HCT116 (cell line): ENCODE data around the gene PAPOLG. TPM values are rescaled to one million over a fixed set of nuclear protein-coding genes. Genes with fewer than 3 reads are reported as not detected.

ENCODE experiments used
- ATAC-seq: fragments of 200-7000 bp; cut with Tn5 transposase; 2 replicates; pipeline ENCODE4 v1.9.1; 2020; ENCODE audit warnings: mild to moderate bottlenecking, moderate library complexity
- BruUV-seq: library from RNA; stranded (reverse); fragments of 400-500 nt; replicated peaks from 2 replicates; lab custom pipeline; 2021; lab: Mats Ljungman, UMichigan
- CTCF ChIA-PET: fragments of 300-600 bp; sonication (Branson Sonifier 250); formaldehyde crosslinking; loops from one replicate; lab custom pipeline; 2021; ENCODE audit warnings: antibody characterized with exemption; lab: Charles Lee
- POLR2A ChIA-PET: fragments of 300-600, 350-600 bp; sonication (Branson Sonifier 250); formaldehyde crosslinking; loops from one replicate; lab custom pipeline; 2021; ENCODE audit warnings: antibody characterized with exemption; lab: Charles Lee
- RAD21 ChIA-PET, 2 experiments: fragments of 300-600 bp; sonication (Branson Sonifier 250); formaldehyde crosslinking; loops; one replicate each; lab custom pipeline; 2023; ENCODE audit warnings: low total read pairs in 2 of 2; ENCODE audit not compliant: uncharacterized antibody in 2 of 2, unreplicated experiment in 2 of 2, low non-redundant PET in 1 of 2; lab: Charles Lee
- DNase-seq: peaks from one replicate; pipeline ENCODE4 v3.0.0-alpha.2; 2010; ENCODE audit warnings: low read depth, low spot score
- H2AFZ ChIP-seq: fragments of 200-600 bp; shearing (Covaris generic), sonication (generic); 2 replicates; pipeline ENCODE4 v1.6.1; 2017; ENCODE audit warnings: low read depth, mixed run types, mixed read lengths, antibody characterized with exemption, low read length; ENCODE audit not compliant: poor library complexity, severe bottlenecking
- H3K27ac ChIP-seq: 2 replicates; pipeline ENCODE4 v1.5.1; 2012; ENCODE audit warnings: low read depth, low read length
- H3K27me3 ChIP-seq: fragments of 200-600 bp; sonication (generic); 2 replicates; pipeline ENCODE4 v1.6.1; 2016; ENCODE audit warnings: mixed run types, low read length, mixed read lengths; ENCODE audit not compliant: insufficient read depth
- H3K36me3 ChIP-seq, 2 experiments: fragments of 200-500 bp in 1 of 2; fragments of 200-600 bp in 1 of 2; sonication (Bioruptor generic) in 1 of 2; sonication (generic) in 1 of 2; 2 replicates each; pipeline versions ENCODE4 v1.5.1 to v1.6.1; 2014 to 2016; ENCODE audit warnings: low read length in 2 of 2, inconsistent platforms in 1 of 2, mixed read lengths in 1 of 2, mixed run types in 1 of 2; ENCODE audit not compliant: insufficient read depth in 2 of 2, control insufficient read depth in 1 of 2
- H3K4me1 ChIP-seq, 2 experiments: fragments of 200-600 bp in 1 of 2; sonication (generic) in 1 of 2; 2 replicates each; pipeline versions ENCODE4 v1.5.1 to v1.6.1; 2012 to 2017; ENCODE audit warnings: low read length in 2 of 2, inconsistent platforms in 1 of 2, mild to moderate bottlenecking in 1 of 2, mixed read lengths in 1 of 2, mixed run types in 1 of 2, moderate library complexity in 1 of 2; ENCODE audit not compliant: insufficient read depth in 2 of 2, control insufficient read depth in 1 of 2
- H3K4me2 ChIP-seq: fragments of 200-600 bp; sonication (generic); 2 replicates; pipeline ENCODE4 v1.6.1; 2017; ENCODE audit warnings: mixed run types, low read length, mixed read lengths
- H3K4me3 ChIP-seq, 2 experiments: fragments of 200-600 bp in 1 of 2; sonication (generic) in 1 of 2; replicated peaks in 1 of 2; 2 replicates each; pipeline ENCODE4 v1.5.1; 2011 to 2016; ENCODE audit warnings: low read length in 2 of 2, control low read depth in 1 of 2, low read depth in 1 of 2, mild to moderate bottlenecking in 1 of 2, mixed read lengths in 1 of 2, mixed run types in 1 of 2
- H3K79me2 ChIP-seq: fragments of 200-600 bp; sonication (generic); 2 replicates; pipeline ENCODE4 v1.6.1; 2017; ENCODE audit warnings: mild to moderate bottlenecking, mixed run types, low read length, moderate library complexity, mixed read lengths; ENCODE audit not compliant: insufficient read depth
- H3K9ac ChIP-seq: fragments of 200-600 bp; sonication (generic); 2 replicates; pipeline ENCODE4 v1.6.1; 2016; ENCODE audit warnings: low read length, mixed read lengths
- H3K9me2 ChIP-seq: fragments of 200-600 bp; sonication (generic), shearing (Covaris generic); 2 replicates; pipeline ENCODE4 v1.6.1; 2017; ENCODE audit warnings: mixed run types, mild to moderate bottlenecking, moderate library complexity; ENCODE audit not compliant: insufficient read depth
- H3K9me3 ChIP-seq, 2 experiments: fragments of 200-500 bp in 1 of 2; fragments of 200-600 bp in 1 of 2; sonication (Bioruptor generic) in 1 of 2; sonication (generic) in 1 of 2; 2 replicates each; pipeline ENCODE4 v1.6.1; 2014 to 2017; ENCODE audit warnings: low read length in 2 of 2, mixed read lengths in 2 of 2, inconsistent platforms in 1 of 2, low read depth in 1 of 2, mild to moderate bottlenecking in 1 of 2, mixed run types in 1 of 2, moderate library complexity in 1 of 2; ENCODE audit not compliant: control insufficient read depth in 1 of 2, insufficient read depth in 1 of 2
- H4K20me1 ChIP-seq: fragments of 200-600 bp; sonication (generic), shearing (Covaris generic); 2 replicates; pipeline ENCODE4 v1.6.1; 2017; ENCODE audit warnings: mixed run types, mild to moderate bottlenecking, moderate library complexity; ENCODE audit not compliant: insufficient read depth
- CEBPB ChIP-seq: IDR thresholded peaks from 2 replicates; pipeline ENCODE4 v1.6.1; 2012; ENCODE audit warnings: low read depth
- EGR1 ChIP-seq: IDR thresholded peaks from 2 replicates; pipeline ENCODE4 v1.6.1; 2012; ENCODE audit warnings: low read depth
- ELF1 ChIP-seq: IDR thresholded peaks from 2 replicates; pipeline ENCODE4 v1.6.1; 2012; ENCODE audit warnings: low read depth, borderline replicate concordance
- JUND ChIP-seq: IDR thresholded peaks from 2 replicates; pipeline ENCODE4 v1.6.1; 2012
- POLR2A ChIP-seq: IDR thresholded peaks from 2 replicates; pipeline ENCODE4 v1.7.0; 2011; ENCODE audit warnings: borderline replicate concordance; ENCODE audit not compliant: insufficient read depth, insufficient read length; ENCODE audit errors: extremely low read depth
- POLR2AphosphoS5 ChIP-seq: IDR thresholded peaks from 2 replicates; pipeline ENCODE4 v1.6.1; 2011; ENCODE audit warnings: mild to moderate bottlenecking, low read depth, low read length, moderate library complexity
- RAD21 ChIP-seq: IDR thresholded peaks from 2 replicates; pipeline ENCODE4 v1.6.1; 2012; ENCODE audit warnings: low read depth, mild to moderate bottlenecking
- SIN3A ChIP-seq: IDR thresholded peaks from 2 replicates; pipeline ENCODE4 v1.6.1; 2012; ENCODE audit warnings: low read depth
- SP1 ChIP-seq: IDR thresholded peaks from 2 replicates; pipeline ENCODE4 v1.6.1; 2012; ENCODE audit warnings: low read depth
- SRF ChIP-seq: IDR thresholded peaks from 2 replicates; pipeline ENCODE4 v1.6.1; 2012; ENCODE audit warnings: low read depth
- TCF7L2 ChIP-seq: IDR thresholded peaks from 2 replicates; pipeline ENCODE4 v1.7.0; 2011; ENCODE audit warnings: borderline replicate concordance, inconsistent platforms; ENCODE audit not compliant: insufficient read depth, insufficient read length; ENCODE audit errors: extremely low read depth
- YY1 ChIP-seq: IDR thresholded peaks from 2 replicates; pipeline ENCODE4 v1.6.1; 2011; ENCODE audit warnings: low read length, low read depth, moderate library complexity, mild to moderate bottlenecking; ENCODE audit not compliant: insufficient replicate concordance; ENCODE audit errors: extremely low read depth
- ZFX ChIP-seq: fragments of 450-650 bp; IDR thresholded peaks from 2 replicates; pipeline ENCODE4 v1.6.1; 2017
- ZNF274 ChIP-seq: fragments of 200-500 bp; sonication (Bioruptor generic); IDR thresholded peaks from 2 replicates; pipeline ENCODE4 v1.6.1; 2014; ENCODE audit warnings: mild to moderate bottlenecking, low read depth, low read length, inconsistent platforms
- intact Hi-C: fragments of 100-400 bp; cut with micrococcal nuclease; formaldehyde crosslinking; loops from 2 replicates; pipeline ENCODE4 v1.10.0; 2022
- total RNA-seq: library from RNA; stranded (reverse); gene quantifications from one replicate; pipeline ENCODE4 v1.2.1, GENCODE V29; 2021; ENCODE audit not compliant: unreplicated experiment
- TF ChIP-seq, protein P1 (sequence below), 3 experiments: fragments of 200-600 bp in 1 of 3; sonication (generic) in 1 of 3; IDR thresholded peaks in 2 of 3; conservative IDR thresholded peaks in 1 of 3; 2 replicates each; pipeline ENCODE4 v1.5.1; 2012 to 2017; ENCODE audit warnings: low read depth in 2 of 3, low read length in 2 of 3, antibody characterized with exemption in 1 of 3, borderline replicate concordance in 1 of 3, control low read depth in 1 of 3, mild to moderate bottlenecking in 1 of 3, mixed read lengths in 1 of 3, mixed run types in 1 of 3, moderate library complexity in 1 of 3; ENCODE audit not compliant: insufficient read depth in 1 of 3
- TF ChIP-seq, protein P2 (sequence below): IDR thresholded peaks from 2 replicates; pipeline ENCODE4 v1.6.1; 2011; ENCODE audit warnings: mild to moderate bottlenecking, low read length, moderate library complexity; ENCODE audit not compliant: insufficient replicate concordance; ENCODE audit errors: extremely low read depth

PAPOLG gene
- total RNA-seq, 1 experiment from 2014 or later, result 13.2 TPM

- H3K9ac ChIP-seq, result no peak overlapping the region
- H3K9me3 ChIP-seq, result no peaks in the 10 kb centered on the region
- intact Hi-C loops, result no loop called here
- no peak overlapping the region for H2AFZ ChIP-seq
- ChIA-PET RAD21 (no interaction called here), CTCF (no interaction called here), POLR2A (no interaction called here)
- no peaks in the 10 kb centered on the region for H3K27me3 ChIP-seq
- TF ChIP-seq JUND, result no peak
- no peak for TF ChIP-seq POLR2AphosphoS5
- TF ChIP-seq TCF7L2, result no peak
- TF ChIP-seq CEBPB, result no peak
- no peaks in the 10 kb centered on the region for H3K9me2 ChIP-seq
- no peaks in the 10 kb centered on the region for H3K36me3 ChIP-seq
- BruUV-seq, result no TSS peak
- ATAC-seq (no peak), DNase-seq (no peak)
- H3K4me1 ChIP-seq, result no peaks in the 10 kb centered on the region
- H3K4me2 ChIP-seq, result no peak overlapping the region
- H3K27ac ChIP-seq, result no peak overlapping the region
- H4K20me1 ChIP-seq, result no peaks in the 10 kb centered on the region
- no peaks in the 10 kb centered on the region for H3K79me2 ChIP-seq
- H3K4me3 ChIP-seq, result no peak overlapping the region
Observed at GRCh38 chr2:60843006-60843405, 86.9 kb downstream of the PAPOLG start.

GRCh38 chr2:60844105-60844504, 88.0 kb downstream of the PAPOLG start:
- RAD21 ChIA-PET, result no interaction called here
- no peak overlapping the region for H3K27ac ChIP-seq

More at GRCh38 chr2:60844105-60844504, 88.0 kb downstream of the PAPOLG start:
- Histone ChIP-seq H3K9me3 (no peaks in the 10 kb centered on the region), H3K9me2 (no peaks in the 10 kb centered on the region), H3K4me3 (no peak overlapping the region), H4K20me1 (no peaks in the 10 kb centered on the region), H3K9ac (no peak overlapping the region), H3K4me2 (no peak overlapping the region), H3K36me3 (no peaks in the 10 kb centered on the region), H3K4me1 (no peaks in the 10 kb centered on the region), H2AFZ (no peak overlapping the region), H3K79me2 (no peaks in the 10 kb centered on the region), H3K27me3 (no peaks in the 10 kb centered on the region)
- ATAC-seq, result no peak
- CTCF ChIA-PET, result no interaction called here
- no TSS peak for BruUV-seq
- POLR2A ChIA-PET, result no interaction called here
- TF ChIP-seq RAD21, result no peak
- no peak for TF ChIP-seq EGR1
- TF ChIP-seq CEBPB, result no peak
- TF ChIP-seq, protein P1, sequence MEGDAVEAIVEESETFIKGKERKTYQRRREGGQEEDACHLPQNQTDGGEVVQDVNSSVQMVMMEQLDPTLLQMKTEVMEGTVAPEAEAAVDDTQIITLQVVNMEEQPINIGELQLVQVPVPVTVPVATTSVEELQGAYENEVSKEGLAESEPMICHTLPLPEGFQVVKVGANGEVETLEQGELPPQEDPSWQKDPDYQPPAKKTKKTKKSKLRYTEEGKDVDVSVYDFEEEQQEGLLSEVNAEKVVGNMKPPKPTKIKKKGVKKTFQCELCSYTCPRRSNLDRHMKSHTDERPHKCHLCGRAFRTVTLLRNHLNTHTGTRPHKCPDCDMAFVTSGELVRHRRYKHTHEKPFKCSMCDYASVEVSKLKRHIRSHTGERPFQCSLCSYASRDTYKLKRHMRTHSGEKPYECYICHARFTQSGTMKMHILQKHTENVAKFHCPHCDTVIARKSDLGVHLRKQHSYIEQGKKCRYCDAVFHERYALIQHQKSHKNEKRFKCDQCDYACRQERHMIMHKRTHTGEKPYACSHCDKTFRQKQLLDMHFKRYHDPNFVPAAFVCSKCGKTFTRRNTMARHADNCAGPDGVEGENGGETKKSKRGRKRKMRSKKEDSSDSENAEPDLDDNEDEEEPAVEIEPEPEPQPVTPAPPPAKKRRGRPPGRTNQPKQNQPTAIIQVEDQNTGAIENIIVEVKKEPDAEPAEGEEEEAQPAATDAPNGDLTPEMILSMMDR (IDR thresholded peaks at IDR 0.05 in 2 of 3, conservative IDR thresholded peaks at IDR 0.05 in 1 of 3; ENCODE audit: borderline replicate concordance in 1 of 3, insufficient read depth in 1 of 3, low read depth in 2 of 3, low read length in 2 of 3), result no peak
- no peak for TF ChIP-seq ELF1
- no peak for TF ChIP-seq SRF
- no peak for TF ChIP-seq TCF7L2
- no peak for TF ChIP-seq ZNF274
- TF ChIP-seq SP1, result no peak
- no peak for TF ChIP-seq SIN3A
- no peak for TF ChIP-seq POLR2A
- TF ChIP-seq ZFX, result no peak
- TF ChIP-seq YY1, result no peak
- TF ChIP-seq, protein P2, sequence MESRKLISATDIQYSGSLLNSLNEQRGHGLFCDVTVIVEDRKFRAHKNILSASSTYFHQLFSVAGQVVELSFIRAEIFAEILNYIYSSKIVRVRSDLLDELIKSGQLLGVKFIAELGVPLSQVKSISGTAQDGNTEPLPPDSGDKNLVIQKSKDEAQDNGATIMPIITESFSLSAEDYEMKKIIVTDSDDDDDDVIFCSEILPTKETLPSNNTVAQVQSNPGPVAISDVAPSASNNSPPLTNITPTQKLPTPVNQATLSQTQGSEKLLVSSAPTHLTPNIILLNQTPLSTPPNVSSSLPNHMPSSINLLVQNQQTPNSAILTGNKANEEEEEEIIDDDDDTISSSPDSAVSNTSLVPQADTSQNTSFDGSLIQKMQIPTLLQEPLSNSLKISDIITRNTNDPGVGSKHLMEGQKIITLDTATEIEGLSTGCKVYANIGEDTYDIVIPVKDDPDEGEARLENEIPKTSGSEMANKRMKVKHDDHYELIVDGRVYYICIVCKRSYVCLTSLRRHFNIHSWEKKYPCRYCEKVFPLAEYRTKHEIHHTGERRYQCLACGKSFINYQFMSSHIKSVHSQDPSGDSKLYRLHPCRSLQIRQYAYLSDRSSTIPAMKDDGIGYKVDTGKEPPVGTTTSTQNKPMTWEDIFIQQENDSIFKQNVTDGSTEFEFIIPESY, result no peak
- intact Hi-C loops, result no loop called here
- DNase-seq, result no peak
